Neuron (in vitro differentiated cells): ENCODE measurements around the gene CEP70.
"Not testable (repeated sequence)": the region's sequence is repeated elsewhere in the genome, so short reads cannot be mapped to it uniquely, and the experiment has no call there.

Source experiments
- H2AFZ ChIP-seq: one replicate; pipeline ENCODE4 v1.6.1; 2013; ENCODE audit warnings: low read depth, mild to moderate bottlenecking, inconsistent platforms, low read length, moderate library complexity
- H3K27me3 ChIP-seq: one replicate; pipeline ENCODE4 v1.6.1; 2013; ENCODE audit warnings: low read length; ENCODE audit not compliant: insufficient read depth
- H3K36me3 ChIP-seq: one replicate; pipeline ENCODE4 v1.6.1; 2013; ENCODE audit warnings: low read length; ENCODE audit not compliant: insufficient read depth
- H3K4me1 ChIP-seq: one replicate; pipeline ENCODE4 v1.6.1; 2013; ENCODE audit warnings: low read length; ENCODE audit not compliant: insufficient read depth
- H3K4me3 ChIP-seq: 2 replicates; pipeline ENCODE4 v1.5.1; 2013; ENCODE audit warnings: mild to moderate bottlenecking, low read length, moderate library complexity
- H3K9me3 ChIP-seq: one replicate; pipeline ENCODE4 v1.6.1; 2013; ENCODE audit warnings: low read length

Gene CEP70

DNA sequence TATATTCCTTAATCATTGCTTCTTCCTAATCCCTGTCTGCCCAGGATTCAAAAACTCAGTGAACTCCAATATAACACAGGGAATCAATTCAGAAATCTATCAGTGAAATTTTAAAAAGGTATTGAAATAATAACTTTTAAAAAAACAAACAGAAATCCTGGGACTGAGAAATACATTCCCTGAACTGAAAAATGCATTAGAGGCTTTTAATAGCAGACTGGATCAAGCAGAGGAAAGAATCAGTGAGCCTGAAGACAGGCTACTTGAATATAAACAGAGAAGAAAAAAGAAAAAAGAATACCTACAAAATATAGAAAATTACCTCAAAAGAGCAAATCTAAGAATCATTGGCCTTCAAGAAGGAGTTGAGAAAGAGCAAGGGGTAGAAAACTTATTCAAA lies 54.7 kb downstream of the CEP70 start:
- H3K4me1 ChIP-seq: no peaks in the 10 kb centered on the region
- peaks cover 18% of the 10 kb centered on the region for H3K9me3 ChIP-seq
- no peaks in the 10 kb centered on the region for H3K27me3 ChIP-seq
- H2AFZ ChIP-seq: no peak overlapping the region
- H3K4me3 ChIP-seq: no peak overlapping the region
- peaks cover 10% of the 10 kb centered on the region for H3K36me3 ChIP-seq

DNA sequence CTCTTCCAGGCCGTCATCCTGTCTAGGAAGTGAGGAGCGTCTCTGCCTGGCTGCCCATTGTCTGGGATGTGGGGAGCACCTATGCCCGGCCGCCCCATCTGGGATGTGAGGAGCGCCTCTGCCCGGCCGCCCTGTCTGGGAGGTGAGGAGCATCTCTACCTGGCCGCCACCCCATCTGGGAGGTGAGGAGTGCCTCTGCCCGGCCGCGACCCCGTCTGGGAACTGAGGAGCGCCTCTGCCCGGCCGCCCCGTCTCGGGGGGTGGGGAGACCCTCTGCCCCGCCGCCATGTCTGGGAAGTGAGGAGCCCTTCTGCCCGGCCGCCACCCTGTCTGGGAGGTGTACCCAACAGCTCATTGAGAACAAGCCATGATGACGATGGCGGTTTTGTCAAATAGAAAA lies 72.6 kb downstream of the CEP70 start:
- not testable (repeated sequence) for H3K4me3 ChIP-seq, H3K4me1 ChIP-seq, H3K36me3 ChIP-seq, H2AFZ ChIP-seq, H3K9me3 ChIP-seq, H3K27me3 ChIP-seq

DNA sequence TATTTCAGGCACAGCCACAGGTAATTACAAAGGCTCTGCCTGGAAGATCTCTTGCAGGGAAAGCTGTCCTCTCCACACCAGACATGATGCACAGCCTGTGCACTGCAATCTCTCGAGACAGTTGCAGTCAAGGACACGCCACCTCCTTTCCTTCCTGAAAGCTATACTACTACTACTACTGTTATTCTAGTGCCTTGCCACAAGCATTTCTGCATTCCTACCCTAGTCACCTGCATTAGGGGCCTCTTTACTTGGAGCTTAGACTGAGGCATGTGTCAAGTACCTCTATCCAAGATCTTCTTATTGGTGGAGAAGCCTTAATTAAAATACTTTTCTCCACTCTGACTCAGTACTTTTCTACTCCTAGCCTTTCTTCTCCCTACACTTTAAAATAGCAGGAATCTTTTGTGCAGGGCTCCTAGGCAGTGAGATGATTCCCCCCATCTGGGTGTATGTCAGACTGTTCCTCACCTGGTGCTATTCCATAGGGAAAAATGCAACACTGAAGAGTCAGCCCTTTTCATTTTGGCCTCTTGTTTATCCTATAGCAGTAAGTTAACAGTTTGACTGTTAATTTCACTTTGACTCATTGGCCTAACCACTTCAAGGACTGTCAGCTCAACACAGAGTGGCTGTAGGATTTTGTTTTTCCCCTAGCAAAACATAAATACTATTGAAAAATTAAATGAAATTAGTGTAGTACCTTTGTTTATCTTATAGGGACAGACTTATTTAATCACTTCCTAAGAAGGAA lies 80.8 kb downstream of the CEP70 start:
- no peaks in the 10 kb centered on the region for H3K27me3 ChIP-seq
- H3K9me3 ChIP-seq: peaks cover 2% of the 10 kb centered on the region
- H3K4me3 ChIP-seq: no peak overlapping the region
- no peaks in the 10 kb centered on the region for H3K4me1 ChIP-seq
- no peaks in the 10 kb centered on the region for H3K36me3 ChIP-seq
- no peak overlapping the region for H2AFZ ChIP-seq

DNA sequence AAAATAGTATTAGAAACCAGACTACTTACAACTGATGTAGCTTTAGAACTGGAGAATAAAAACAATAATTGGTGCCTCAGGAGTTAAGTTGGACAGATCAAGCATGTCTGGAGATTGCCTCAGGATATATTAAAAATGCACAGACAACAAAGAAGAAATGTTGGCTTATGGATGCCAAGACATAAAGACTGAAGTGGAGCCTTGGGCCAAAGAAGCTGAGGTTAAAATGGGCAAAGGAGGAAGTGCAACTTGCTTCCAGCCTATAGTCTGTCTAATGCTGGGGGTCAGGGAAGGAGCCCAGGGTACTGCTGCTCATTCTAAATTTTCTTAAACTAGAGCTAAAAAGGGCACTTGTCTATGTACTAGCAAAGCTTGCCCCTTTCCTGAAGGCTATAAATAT lies 82.1 kb downstream of the CEP70 start:
- Histone ChIP-seq H3K36me3 (peaks cover 4% of the 10 kb centered on the region), H3K4me3 (no peak overlapping the region), H3K9me3 (no peaks in the 10 kb centered on the region), H3K4me1 (no peaks in the 10 kb centered on the region), H3K27me3 (no peaks in the 10 kb centered on the region), H2AFZ (no peak overlapping the region)

DNA sequence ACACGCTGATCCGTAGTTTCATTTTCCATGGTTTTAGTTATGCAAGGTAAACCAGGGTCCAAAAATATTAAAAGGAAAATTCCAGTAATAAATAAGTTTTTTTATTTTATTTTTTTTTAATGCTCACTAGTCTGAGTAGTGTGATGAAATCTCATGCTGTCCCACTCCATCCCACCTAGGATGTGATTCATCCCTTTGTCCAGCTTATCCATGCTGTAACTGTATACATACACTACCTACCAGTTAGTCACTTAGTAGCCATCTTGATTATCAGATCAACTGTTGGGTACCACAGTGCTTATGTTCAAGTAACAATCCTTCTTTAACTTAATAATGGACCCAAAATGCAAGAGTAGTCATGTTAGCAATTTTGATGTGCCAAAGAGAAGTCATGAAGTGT lies 84.5 kb downstream of the CEP70 start:
- peaks cover 4% of the 10 kb centered on the region for H3K36me3 ChIP-seq

DNA sequence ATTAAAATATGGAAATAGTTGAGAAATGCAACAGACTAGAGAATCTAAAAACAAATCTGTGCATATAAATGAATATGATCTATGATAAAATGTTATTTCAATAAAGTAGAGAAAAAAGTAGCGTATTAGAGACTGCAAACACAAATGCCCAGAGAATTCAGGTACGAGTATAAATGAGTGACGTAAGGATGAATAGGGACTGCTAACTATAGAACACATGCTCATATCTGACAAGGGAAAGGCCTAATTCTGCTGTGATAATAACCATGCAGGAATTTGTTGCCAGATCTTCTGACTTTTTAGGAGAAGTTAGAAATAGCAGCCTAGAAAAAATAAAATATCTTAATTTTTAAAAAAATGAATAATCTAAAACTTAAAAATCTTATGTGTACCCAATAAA lies 86.5 kb downstream of the CEP70 start:
- Histone ChIP-seq H3K27me3 (no peaks in the 10 kb centered on the region), H3K9me3 (no peaks in the 10 kb centered on the region), H3K4me3 (no peak overlapping the region), H3K4me1 (no peaks in the 10 kb centered on the region), H2AFZ (no peak overlapping the region), H3K36me3 (peaks cover 6% of the 10 kb centered on the region)

More for the DNA sequence above, 84.5 kb downstream of the CEP70 start:
- no peaks in the 10 kb centered on the region for H3K9me3 ChIP-seq
- no peak overlapping the region for H3K4me3 ChIP-seq
- no peaks in the 10 kb centered on the region for H3K4me1 ChIP-seq
- H3K27me3 ChIP-seq: no peaks in the 10 kb centered on the region
- no peak overlapping the region for H2AFZ ChIP-seq

DNA sequence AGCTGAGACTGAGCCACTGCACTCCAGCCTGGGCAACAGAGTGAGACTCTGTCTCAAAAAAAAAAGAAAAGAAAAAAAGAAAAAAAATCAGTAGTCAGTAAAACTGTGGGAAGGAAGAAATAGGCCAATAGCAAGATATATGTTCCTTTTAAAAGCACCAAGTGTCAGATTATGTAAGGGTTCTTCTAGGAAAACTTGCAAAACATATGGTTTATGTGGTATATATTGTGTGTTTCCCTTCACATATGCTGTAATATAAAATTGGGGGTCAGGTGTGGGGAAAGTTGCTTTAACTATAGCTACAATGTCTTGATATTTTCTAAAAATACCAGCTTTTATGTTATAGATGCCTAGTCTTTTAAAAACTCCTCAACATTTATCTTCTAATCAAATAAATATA lies 95.1 kb downstream of the CEP70 start:
- Histone ChIP-seq H3K9me3 (no peaks in the 10 kb centered on the region), H2AFZ (no peak overlapping the region), H3K4me3 (no peak overlapping the region), H3K27me3 (no peaks in the 10 kb centered on the region), H3K36me3 (peaks cover 11% of the 10 kb centered on the region), H3K4me1 (no peaks in the 10 kb centered on the region)

DNA sequence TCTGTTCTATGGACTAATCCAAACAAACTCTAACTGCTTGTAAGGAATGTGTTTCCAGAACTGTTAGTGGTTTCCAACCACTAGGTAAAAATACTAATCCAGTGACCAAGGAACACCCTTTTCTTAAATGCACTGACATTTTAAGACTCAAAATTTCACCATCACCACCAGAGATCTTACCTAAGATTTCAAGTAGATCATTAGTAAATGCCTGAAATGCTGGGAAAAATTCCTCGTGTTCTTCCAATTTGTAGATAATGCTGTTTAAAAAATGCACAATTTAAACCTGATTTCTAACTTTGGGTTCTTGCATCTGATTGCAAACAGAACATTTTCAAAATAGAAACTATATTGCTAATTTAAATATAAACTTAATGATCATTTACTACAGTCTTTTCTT lies 96.2 kb downstream of the CEP70 start:
- Histone ChIP-seq H3K9me3 (no peaks in the 10 kb centered on the region), H3K4me3 (no peak overlapping the region), H3K4me1 (no peaks in the 10 kb centered on the region), H2AFZ (no peak overlapping the region), H3K27me3 (no peaks in the 10 kb centered on the region), H3K36me3 (peaks cover 18% of the 10 kb centered on the region)

DNA sequence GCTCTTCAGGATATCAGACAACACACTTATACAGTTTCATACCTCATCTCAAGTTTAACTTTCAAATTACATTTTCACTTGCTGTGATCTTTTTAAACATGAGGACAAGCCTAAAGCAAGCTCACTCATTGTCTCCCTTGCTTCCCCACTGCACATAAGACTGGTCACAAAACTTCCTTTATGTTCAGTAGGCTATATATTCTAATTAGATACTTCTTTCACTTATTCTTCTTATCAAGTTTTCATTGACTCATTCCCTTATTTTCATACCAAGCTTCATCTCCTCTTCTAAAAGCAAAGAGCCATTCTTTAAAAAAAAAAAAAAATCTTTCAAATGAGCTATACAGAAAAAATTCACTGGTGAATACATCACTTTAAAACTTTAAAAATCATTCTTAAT lies 97.0 kb downstream of the CEP70 start:
- Histone ChIP-seq H3K4me3 (no peak overlapping the region), H3K27me3 (no peaks in the 10 kb centered on the region), H3K9me3 (no peaks in the 10 kb centered on the region), H2AFZ (no peak overlapping the region), H3K4me1 (no peaks in the 10 kb centered on the region), H3K36me3 (peaks cover 18% of the 10 kb centered on the region)

DNA sequence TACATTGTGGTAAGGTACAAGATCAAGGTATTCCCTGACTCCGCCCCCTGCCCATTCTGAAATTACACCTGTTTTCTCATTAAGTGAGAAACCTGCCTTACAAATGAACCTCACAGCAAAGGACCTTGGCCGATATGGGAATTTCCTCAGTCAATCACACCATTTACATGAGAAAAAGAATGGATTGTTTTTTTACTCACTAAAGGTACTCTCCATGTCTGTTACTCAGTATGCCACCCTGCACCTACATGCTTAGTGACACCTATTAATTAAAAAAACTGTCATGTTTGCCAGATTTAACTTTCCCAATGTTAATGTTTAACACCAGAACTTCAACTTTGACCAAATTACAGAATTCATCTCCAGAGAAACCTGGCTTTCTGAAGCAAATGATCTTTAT lies 97.6 kb downstream of the CEP70 start:
- Histone ChIP-seq H3K27me3 (no peaks in the 10 kb centered on the region), H3K4me1 (no peaks in the 10 kb centered on the region), H3K36me3 (peaks cover 18% of the 10 kb centered on the region), H2AFZ (no peak overlapping the region), H3K4me3 (no peak overlapping the region), H3K9me3 (no peaks in the 10 kb centered on the region)

DNA sequence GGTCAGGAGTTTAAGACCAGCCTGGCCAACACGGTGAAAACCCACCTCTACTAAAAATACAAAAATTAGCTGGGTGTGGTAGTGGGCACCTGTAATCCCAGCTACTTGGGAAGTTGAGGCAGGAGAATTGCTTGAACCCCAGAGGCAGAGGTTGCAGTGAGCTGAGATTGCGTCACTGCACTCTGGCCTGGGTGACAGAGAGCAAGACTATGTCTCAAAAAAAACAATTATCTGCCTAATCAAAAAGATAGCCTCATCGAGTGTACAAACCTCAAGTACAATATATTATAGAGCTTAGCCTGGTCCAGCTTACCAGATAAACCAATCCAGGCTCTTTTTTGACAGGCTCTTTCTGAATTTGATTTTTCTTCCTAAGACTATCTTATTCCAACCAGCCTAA lies 98.4 kb downstream of the CEP70 start:
- peaks cover 18% of the 10 kb centered on the region for H3K36me3 ChIP-seq
- not testable (repeated sequence) for H3K9me3 ChIP-seq, H3K4me1 ChIP-seq, H3K27me3 ChIP-seq, H2AFZ ChIP-seq, H3K4me3 ChIP-seq

DNA sequence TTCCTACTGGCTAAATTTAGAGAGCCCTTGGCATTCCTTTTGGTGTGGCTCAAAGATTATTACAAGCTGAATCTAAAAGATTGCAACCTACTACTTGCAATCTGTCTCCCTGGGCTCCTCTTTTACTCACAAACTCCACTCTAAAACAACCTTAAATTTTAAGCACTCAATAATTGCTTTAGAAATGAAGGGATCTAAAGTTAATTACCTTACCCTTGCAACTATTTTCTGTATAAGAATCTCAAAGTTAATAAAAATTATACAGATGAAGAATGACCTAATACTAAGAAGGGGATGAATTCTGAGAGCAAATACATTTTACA lies 99.5 kb downstream of the CEP70 start:
- H3K36me3 ChIP-seq: peaks cover 18% of the 10 kb centered on the region
- H3K4me1 ChIP-seq: no peaks in the 10 kb centered on the region

DNA sequence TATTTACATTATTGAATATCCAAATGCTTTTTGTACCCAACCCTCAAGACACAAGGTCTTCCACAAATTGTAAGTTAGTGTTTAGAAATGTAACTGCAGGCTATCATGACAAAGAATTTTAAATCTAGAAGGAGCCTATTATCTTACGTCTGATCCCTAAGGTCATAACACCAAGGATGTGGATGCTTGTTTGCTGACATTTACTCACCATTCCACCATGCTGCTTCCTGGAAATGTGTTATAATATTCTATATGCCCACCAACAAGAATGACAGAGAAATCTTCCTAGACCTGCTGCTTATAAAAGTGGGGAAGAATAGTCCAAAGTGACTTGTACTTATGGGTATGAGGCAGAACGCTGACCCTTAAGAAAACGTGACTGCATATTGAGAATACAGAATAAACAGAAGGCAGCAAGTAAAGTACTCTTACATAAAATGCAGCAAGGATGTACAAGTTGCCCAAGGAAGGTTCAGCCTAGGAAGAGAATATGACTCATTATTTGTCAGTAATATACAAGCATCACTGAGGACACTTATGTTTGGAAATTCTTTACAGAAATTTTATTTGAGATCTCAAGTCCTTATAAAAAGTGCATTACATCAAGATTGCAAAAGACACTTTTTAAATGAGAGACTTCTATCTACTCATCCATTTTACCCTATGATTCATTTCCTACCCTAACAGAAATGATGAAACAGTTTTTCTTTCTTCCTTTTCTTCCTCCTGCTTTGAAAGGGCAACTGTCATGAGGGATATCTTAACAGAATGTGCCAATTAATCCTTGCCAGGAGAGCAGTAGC lies 100.1 kb downstream of the CEP70 start:
- Histone ChIP-seq H3K36me3 (peaks cover 15% of the 10 kb centered on the region), H3K9me3 (no peaks in the 10 kb centered on the region), H3K4me1 (no peaks in the 10 kb centered on the region), H3K4me3 (no peak overlapping the region), H2AFZ (no peak overlapping the region), H3K27me3 (no peaks in the 10 kb centered on the region)

More for the DNA sequence above, 99.5 kb downstream of the CEP70 start:
- H2AFZ ChIP-seq: no peak overlapping the region
- no peaks in the 10 kb centered on the region for H3K9me3 ChIP-seq
- no peaks in the 10 kb centered on the region for H3K27me3 ChIP-seq
- no peak overlapping the region for H3K4me3 ChIP-seq
